HL-60/S4 (cell line): ENCODE results near the gene ARID4B.
"Not testable (repeated sequence)": the region's sequence is repeated elsewhere in the genome, so short reads cannot be mapped to it uniquely, and the experiment has no call there.

Experiments used
- in situ Hi-C: fragments of 300-500 bp; cut with MboI; formaldehyde crosslinking; loops from 2 replicates; pipeline ENCODE4 v1.14.3; 2022; ENCODE audit warnings: low sequenced_read_pairs

Gene ARID4B

DNA sequence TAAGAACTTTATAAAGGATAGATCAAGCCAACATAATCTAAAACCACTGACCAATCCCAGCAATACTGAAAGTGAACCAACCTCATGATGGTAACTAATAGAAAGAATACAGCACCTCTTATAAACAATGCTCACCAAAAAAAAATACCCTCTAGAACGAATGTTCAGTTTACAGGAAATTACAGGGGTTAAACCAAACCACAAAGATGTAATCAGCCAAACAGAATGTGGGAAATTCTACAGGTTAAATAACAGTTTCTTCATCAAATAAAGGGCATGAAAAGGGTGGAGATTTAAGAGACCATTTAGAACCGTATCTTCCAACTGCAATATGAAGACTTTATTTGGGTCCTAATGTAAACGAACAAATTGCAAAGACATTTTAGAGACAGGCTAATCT lies 30.4 kb downstream of the ARID4B start:
- in situ Hi-C loops: no loop called here

DNA sequence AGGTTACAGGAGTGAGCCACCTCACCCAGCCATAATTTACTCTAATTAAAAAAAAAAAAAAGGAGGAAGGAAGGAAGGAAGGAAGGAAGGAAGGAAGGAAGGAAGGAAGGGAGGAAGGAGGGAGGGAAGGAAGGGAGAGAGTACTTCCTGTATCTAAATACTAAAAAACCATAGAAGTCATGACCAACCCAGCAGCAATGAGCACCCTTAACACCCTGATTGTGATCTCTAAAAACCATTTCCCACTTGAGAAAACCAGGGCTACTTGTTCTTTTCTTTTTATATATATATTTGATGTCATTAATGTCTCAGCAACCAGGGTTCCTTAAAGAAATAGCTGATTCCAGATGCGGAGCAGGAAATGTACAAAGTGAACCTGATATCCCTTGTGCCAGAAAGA lies 31.2 kb downstream of the ARID4B start:
- in situ Hi-C loops: no loop called here

DNA sequence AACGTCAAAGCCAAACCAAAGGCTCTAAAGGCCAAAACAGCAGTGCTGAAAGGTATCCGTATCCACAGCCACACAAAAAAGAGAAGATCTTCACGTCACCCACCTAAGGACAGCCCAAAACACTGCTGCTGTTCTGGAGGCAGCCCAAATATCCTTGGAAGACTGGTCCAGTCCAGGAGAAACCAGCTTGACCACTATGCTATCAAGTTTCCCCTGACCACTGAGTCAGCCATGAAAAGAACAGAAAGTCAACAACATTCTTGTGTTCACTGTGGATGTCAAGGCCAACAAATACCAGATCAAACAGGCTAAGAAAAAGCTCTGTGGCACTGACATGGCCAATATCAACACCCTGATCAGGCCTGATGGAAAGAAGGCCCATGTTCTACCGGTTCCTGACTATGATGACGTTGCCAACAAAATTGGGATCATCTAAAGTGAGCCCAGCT lies 32.1 kb downstream of the ARID4B start:
- in situ Hi-C loops: no loop called here

DNA sequence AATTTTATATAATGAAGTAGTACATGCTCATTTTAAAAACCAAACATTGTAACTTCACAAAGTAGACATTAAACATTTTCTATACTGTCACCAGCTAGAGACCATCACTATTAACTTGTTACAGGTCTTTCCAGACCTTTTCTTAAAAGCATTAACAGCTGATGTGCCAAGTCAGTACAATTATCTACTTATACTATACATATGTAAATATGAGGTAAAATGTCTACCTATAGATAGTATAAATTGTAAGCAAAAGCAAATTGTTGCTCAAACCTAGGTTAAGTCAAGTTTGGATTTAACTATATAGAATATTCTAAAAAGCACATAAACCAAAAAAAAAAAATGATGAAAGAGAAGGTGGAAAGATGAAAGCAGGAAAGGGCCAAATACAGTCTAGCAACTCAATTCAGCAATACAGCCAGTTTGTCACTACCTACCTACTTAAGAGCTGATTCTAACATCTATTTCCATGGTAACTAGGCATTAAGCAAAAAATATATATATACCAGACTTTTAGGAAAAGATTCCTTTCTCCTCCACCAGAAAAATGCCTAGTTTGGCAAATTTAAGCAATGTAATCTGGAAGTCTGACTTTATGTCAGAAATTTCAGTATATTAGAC lies 34.5 kb downstream of the ARID4B start:
- in situ Hi-C loops: no loop called here

DNA sequence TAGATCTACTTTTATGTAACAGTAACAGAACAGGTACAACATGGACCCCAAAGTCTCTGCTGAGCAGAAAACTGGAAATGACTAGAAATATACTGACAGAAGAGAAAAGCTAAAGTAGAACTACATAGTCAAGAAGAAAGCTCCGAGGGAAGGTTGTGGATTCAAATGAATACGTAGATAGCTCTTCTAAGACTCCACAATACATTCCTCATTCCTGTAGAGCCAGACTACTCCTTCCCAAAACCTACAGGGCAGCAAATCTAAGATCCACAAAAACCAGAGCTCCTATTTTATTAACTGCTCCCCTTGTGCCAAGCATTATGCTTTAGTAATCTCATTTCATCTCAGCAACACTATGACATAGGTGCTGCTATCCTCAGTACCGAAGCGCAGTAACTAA lies 35.2 kb downstream of the ARID4B start:
- in situ Hi-C loops: no loop called here

DNA sequence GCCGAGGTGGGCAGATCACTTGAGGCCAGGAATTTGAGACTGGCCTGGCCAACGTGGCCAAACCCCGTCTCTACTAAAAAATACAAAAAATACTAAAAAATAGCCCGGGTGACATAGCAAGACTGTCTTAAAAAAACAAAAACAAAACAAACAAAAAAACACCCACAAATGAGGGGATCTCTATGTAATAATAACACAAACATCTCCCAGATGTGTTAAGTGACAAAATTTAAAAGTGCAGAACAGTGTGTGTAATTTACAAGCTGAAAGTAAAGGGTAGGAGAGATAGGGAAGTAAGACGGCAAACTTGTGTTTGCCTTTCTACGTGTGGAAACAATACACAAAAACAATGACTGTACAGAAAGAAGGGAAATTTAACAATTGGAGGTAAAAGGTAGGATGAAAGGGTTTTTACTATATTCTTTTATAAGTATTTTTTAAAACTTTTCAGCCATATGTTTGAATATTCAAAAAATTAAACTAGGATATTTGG lies 36.3 kb downstream of the ARID4B start:
- in situ Hi-C loops: no loop called here

DNA sequence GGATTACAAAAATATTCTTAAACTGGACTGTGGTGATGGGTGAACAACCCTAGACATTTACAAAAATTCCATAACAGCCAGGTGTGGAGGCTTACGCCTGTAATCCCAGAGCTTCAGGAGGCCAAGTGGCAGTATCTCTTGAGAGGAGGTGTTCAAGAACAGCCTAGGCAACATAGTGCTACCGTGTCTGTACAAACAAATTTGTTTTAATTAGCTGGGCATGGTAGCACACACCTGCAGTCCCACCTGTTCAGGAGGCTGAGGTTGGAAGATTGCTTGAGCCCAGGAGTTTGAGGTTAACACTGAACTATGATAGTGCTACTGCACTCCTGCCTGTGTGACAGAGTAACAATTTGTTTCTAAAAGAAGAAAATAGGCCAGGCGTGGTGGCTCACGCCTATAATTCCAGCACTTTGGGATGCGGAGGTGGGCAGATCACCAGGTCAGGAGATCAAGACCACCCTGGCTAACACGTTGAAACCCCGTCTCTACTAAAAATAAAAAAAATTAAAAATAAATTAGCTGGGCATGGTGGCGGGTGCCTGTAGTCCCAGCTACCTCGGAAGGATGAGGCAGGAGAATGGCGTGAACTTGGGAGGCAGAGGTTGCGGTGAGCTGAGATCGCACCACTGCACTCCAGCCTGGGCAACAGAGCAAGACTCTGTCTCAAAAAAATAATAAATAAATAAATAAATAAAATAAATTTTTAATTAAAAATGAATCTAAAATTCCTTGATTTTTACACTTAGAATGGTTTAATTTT lies 37.1 kb downstream of the ARID4B start:
- in situ Hi-C loops: no loop called here

DNA sequence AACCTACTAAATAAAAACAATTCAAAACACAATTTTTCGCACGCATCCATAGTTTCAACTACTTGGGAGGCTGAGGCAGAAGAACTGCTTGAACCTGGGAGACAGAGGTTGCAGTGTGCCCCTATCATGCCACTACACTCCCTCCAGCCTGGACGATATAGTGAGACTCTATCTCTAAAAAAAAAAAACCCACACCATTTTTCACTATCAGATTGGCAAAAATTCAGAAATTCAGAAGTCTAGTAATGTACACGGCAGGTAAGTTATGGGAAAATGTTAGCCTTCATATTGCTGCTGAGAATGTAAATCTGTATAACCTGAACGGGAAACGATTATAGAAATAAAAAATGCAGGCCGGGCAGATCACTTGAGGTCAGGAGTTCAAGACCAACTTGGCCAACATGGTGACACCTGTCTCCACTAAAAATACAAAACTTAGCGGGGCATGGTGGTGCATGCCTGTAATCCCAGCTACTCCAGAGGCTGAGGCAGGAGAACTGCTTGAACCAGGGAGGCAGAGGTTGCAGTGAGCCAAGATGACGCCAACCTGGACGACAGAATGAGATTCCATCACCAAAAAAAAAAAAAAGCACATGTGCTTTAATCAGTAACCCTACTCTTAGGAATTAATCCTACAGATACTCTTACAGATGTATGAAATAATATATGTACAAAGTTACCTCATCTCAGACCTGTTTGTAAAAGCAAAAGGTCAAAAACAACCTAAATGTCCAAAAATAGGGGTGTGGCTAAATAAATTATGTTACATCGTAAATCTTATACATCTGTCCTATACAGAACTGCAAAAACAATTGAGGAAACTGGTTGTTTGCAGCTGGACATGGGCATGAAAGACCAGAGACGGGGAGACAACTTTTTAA lies 37.9 kb downstream of the ARID4B start:
- in situ Hi-C loops: no loop called here

DNA sequence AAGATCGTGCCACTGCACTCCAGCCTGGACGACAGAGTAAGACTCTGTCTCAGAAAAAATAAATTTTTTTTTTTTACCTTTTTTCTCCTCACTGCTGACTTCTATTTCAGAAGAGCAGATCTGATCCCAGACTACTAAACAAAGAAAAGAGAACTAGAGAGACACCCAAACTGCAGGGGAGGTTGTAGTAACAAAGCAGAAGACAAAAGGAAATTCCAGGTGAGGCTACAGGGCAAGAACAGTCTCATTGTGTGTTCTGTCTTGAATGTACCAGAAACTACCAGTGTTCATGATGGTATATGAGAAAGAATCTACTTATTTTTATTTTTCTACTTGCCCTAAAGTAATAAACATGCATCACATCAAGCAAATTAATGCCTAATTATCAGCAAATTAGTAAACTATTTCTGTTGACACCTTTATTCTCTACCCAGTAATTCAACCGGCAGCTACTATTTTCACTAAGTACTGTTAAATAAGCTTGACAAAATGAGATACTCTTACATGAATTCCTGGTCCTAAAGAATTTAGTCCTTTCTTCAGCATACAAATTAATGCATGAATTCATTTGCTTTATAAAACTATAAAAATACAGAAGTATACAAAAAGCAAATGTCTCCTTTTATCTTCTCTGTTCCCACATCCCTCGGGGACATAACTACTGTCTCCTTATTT lies 40.6 kb downstream of the ARID4B start:
- in situ Hi-C loops: no loop called here

DNA sequence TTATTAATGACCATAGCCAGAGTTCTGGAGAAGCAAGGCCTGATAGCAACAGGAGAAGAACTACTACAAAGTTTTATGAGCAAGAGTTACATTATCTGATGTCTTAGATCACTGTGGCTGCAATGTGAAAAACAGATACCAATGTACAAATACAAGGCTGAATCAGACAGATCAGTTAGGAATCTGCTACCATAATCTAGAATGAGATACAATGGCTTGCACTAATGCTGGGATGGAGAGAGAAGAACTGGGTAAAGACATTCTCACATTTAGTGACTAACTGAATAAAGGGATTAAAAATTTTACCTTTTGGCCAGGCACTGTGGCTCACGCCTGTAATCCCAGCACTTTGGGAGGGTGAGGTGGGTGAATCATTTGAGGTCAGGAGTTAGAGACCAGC lies 41.3 kb downstream of the ARID4B start:
- in situ Hi-C loops: no loop called here

DNA sequence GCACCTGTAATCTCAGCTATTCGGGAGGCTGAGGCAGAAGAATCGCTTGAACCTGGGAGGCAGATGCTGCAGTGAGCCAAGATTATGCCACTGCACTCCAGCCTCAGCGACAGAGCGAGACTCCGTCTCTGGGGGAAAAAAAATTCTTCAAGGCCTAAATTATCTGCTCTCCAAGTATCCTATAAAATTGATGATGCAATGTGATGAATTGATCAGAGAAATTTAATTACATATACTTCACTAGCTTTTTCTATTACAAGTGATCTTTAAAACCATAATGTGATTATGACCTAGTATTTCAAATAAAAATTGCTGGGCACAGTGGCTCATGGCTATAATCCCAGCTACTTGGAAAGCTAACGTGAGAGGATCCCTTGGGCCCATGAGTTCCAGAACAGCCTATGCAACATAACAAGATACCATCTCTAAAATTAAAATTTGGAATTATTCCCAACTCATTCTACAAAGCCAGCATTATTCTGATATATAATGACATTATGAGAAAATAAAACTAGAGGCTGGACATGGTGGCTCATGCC lies 43.7 kb downstream of the ARID4B start:
- in situ Hi-C loops: no loop called here

DNA sequence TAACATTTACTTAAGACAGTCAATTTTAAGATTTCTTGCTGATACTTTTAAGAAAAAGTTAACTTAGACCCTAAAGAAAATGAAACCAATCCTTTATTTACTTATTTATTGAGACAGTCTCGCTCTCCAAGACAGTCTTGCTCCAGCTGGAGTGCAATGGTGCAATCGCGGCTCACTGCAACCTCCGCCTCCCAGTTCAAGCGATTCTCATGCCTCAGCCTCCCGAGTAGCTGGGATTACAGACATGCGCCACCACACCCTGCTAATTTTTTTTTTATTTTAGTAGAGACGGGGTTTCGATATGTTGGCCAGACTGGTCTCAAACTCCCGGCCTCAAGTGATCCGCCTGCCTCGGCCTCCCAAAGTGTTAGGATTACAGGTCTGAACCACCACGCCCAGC lies 44.3 kb downstream of the ARID4B start:
- in situ Hi-C loops: not testable (repeated sequence)

DNA sequence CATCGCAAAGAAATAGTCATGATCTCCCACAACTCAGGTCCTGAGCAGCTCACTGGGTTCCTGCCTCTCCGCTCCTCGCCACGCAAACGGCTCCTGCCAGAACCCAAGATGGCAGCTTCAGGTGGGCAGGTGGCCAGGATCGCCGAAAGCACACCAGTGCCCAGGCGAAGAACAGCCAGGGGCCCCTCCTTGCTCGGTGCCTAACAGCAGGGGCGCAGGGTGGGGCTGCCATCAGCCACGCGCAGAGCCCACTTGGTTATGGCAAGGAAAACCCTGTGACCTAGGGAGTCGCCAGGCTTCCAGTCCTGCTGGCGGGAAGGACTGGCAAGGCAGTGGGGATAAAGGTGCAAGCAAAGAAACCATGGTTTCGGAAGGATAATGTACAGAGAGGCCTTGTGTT lies 47.5 kb downstream of the ARID4B start:
- in situ Hi-C loops: no loop called here

DNA sequence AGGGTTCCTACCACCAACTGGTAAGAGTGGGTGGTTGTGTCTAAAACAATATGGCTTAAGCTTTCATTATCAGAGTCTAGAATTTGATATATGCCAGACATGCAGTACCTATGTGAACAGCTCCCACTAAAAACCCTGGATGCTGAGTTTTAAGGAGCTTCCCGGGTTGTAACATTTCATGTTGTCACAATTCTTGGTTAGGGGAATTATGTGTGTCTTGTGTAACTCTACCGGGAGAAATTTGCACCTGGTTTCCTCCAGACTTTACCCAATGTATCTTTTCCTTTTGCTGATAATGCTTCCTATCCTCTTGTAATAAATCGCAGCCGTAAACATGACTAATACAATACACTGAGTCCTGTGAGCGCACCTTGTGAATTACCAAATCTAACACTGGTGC lies 48.3 kb downstream of the ARID4B start:
- in situ Hi-C loops: no loop called here

DNA sequence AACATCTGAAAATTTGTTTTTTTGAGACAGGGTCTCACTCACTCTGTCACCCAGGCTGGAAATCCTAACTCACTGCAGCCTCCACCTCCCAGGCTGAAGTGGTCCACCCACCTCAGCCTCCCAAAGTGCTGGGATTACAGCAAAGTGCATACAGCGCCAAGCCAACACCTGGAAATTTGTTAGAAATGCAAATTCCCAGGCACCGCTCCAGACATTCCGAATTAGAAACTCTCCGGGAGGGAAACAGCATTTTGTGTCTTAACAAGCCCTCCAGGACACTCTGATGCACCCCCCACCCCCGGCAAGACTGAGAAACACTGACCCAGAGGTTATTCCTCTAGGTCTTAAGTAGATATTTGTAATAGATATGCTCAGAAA lies 49.1 kb downstream of the ARID4B start:
- in situ Hi-C loops: no loop called here

DNA sequence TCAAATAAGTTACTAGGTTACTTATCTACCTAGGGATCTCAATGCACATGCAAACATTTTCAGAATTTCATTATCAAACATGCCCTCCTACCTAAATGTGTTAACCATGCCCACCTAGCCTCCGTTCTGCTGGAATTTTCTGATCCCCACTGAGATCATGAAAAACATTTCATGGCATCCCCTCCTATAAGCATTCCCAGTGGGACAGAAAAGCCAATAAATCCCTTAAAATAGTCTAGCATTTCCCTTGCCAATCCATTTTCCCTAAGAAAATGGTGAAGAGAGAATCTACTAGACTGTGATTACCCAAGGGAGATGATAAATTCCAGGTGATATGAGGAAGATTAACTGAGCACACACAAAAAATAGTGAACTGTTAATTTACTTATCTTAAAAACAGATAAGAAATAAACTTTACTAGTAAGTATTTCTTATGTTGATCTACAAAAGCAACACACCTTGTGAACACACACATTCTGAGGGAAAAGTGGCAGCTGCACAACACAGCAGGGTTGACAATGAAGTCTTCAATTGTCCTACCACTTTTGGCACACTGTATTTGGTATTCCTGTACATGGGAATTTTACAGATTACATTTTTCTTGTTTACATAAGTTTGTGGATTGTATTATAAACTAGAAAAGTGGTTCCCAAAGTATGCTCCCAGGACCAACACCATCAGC lies 49.6 kb downstream of the ARID4B start:
- in situ Hi-C loops: no loop called here

DNA sequence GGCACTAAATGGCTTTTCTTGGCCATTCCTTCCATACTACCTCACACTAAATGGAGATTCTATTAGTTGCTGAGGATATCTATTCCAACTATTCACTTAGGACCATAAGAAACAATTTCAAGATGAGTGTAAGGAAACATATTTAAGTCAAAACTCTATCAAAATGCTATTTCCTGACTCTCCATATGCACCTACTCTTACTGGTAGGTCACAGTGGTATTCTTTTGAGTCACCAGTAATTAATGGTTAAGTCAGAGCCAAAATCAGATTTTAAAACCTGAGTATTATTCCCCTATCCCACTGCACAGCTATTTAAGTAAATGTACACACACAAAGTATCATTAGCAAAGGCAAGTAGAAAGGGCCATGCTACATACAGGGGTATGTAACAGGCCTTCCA lies 50.3 kb downstream of the ARID4B start:
- in situ Hi-C loops: no loop called here

DNA sequence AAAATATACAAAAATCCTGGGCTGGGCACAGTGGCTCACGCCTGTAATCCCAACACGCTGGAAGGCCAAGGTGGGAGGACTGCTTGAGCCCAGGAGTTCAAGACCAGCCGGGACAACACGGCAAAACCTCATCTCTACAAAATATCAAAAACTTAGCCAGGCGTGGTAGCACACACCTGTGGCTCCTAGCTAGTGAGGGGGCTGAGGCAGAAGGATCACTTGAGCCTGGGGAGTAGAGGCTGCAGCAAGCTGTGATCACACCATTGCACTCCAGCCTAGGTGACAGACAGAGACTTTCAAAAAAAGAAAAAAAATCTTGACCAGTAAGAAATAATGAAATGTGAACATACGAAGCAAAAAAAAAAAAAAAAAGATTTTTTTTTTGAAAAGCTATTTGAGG lies 52.1 kb downstream of the ARID4B start:
- in situ Hi-C loops: no loop called here

DNA sequence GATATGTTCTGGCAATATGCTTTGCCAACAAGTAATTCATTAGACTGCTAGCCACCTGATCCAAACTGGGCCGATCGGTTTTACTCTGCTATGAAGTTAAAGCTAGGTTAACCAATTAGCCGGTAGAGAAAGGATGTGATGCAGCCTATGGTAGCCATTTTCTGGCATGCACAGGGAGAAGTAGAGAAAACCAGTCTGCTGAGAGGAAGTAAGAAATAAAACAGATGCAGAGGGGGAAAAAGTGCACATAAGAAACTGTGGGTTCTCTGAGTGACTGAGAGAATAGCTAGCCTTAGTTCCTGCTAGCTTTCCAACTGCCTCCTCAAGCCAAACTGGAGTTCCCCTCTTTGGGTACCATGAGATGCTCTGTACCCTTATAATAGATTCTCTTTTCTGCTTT lies 52.8 kb downstream of the ARID4B start:
- in situ Hi-C loops: no loop called here

DNA sequence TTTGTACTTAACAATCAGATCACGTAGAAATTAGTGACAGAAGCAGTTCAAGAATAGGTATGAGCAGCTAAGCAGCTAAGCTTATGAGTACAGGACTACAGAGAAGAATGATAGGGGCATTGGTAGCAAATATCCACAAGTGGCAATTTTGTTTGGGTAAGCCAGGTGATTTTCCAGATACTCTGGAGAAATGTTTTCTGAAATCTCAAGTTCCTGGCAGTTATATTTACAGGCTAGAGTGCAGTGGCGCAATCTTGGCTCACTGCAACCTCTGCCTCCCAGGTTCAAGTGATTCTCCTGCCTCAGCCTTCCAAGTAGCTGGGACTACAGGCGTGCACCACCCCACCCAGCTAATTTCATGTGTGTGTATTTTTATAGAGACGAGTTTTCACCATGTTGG lies 55.1 kb downstream of the ARID4B start:
- in situ Hi-C loops: no loop called here
